Fibroblast of villous mesenchyme (primary cell): Measurements from ENCODE around the gene PEX6. TPM values are rescaled to one million over a fixed set of nuclear protein-coding genes. Genes with fewer than 3 reads are reported as not detected.
"Not testable (repeated sequence)": the region's sequence is repeated elsewhere in the genome, so short reads cannot be mapped to it uniquely, and the experiment has no call there.

ENCODE experiments used
- DNase-seq: peaks from one replicate; pipeline ENCODE4 v3.0.0-alpha.2; 2010; ENCODE audit warnings: low read depth
- H3K4me3 ChIP-seq: 2 replicates; pipeline ENCODE4 v1.5.1; 2011; ENCODE audit warnings: low read depth, mild to moderate bottlenecking, low read length
- total RNA-seq: library from RNA; depleted of rRNA; stranded (reverse); fragments of >200 nt; gene quantifications from 2 replicates; pipeline ENCODE4 v1.2.3, GENCODE V29; 2012
- TF ChIP-seq, protein P1 (sequence below): IDR thresholded peaks from 2 replicates; pipeline ENCODE4 v1.5.1; 2012; ENCODE audit warnings: low read depth, mild to moderate bottlenecking, low read length; ENCODE audit not compliant: insufficient read depth

PEX6 gene
- total RNA-seq, 1 donor, result 41.0 TPM

DNA sequence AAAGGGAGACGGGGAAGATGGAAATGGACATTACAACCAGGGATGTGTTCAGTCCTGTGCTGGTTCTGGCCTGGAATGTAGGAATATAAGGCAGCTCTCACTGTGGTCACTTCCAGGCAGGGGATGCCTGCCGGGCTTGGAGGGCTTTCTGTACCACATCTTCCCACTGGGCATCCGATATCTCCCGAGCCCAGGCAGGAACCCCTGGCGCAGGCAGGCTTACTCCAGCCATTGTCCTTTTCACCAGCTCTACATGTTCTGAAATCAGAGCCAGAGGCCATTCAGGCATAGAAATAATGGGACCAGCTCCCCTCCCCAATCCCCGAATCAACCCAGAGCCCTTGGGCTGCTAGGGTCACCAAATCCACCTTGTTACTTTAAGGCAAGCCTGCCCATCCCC is 33.4 kb upstream of the PEX6 start:
- TF ChIP-seq, protein P1, sequence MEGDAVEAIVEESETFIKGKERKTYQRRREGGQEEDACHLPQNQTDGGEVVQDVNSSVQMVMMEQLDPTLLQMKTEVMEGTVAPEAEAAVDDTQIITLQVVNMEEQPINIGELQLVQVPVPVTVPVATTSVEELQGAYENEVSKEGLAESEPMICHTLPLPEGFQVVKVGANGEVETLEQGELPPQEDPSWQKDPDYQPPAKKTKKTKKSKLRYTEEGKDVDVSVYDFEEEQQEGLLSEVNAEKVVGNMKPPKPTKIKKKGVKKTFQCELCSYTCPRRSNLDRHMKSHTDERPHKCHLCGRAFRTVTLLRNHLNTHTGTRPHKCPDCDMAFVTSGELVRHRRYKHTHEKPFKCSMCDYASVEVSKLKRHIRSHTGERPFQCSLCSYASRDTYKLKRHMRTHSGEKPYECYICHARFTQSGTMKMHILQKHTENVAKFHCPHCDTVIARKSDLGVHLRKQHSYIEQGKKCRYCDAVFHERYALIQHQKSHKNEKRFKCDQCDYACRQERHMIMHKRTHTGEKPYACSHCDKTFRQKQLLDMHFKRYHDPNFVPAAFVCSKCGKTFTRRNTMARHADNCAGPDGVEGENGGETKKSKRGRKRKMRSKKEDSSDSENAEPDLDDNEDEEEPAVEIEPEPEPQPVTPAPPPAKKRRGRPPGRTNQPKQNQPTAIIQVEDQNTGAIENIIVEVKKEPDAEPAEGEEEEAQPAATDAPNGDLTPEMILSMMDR, result no peak
- H3K4me3 ChIP-seq, result no peak overlapping the region
- no peak for DNase-seq

DNA sequence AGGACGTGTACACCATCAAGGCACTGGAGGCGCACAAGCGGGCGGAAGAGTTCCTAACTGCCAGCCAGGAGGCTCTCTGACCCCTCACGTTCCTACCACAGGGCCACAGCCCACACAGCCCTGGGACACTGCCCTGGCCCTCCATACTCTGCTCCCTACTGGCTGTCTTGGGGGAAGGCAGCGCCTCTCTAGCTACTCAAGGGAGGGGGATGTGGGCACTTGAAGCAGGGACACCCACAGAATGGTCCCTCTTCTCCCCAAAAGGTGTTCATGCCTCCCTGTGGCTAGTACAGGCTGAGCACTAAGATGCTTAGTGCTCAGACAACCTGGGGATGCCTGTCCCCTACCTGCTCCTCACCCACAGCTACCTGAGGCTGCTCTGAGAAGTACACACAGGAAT is 32.2 kb upstream of the PEX6 start:
- TF ChIP-seq, protein P1, result no peak
- H3K4me3 ChIP-seq, result no peak overlapping the region
- no peak for DNase-seq

DNA sequence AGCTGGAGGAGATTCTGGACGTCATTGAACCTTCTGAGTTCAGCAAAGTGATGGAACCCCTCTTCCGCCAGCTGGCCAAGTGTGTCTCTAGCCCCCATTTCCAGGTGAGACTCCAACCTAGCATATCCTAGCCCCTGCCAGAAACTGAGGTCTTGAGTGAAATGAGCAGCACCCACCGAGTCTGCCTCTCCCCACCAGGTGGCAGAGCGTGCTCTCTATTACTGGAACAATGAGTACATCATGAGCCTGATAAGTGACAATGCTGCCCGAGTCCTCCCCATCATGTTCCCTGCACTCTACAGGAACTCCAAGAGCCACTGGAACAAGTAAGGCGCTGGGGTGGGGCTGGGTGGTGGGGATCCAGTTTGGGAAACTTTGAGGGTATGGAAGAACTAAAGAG is 30.1 kb upstream of the PEX6 start:
- TF ChIP-seq, protein P1, result peak; percentile 49
- no peak overlapping the region for H3K4me3 ChIP-seq
- peak; percentile 24 for DNase-seq

DNA sequence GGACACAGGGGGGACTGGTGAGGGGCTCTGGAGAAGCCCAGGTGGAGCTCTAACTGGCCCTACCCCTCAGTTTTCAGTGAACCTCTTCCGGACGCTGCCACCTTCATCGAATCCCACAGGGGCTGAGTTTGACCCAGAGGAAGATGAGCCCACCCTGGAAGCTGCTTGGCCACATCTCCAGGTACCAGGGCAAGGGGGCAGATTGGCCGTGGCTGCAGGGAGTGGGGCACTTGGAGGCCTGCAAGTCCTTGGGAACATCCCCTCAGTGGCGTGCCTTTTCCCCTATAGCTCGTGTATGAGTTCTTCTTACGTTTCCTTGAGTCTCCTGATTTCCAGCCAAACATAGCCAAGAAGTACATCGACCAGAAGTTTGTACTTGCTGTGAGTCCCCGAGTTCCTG is 28.1 kb upstream of the PEX6 start:
- no peak overlapping the region for H3K4me3 ChIP-seq
- TF ChIP-seq, protein P1, result no peak
- no peak for DNase-seq

DNA sequence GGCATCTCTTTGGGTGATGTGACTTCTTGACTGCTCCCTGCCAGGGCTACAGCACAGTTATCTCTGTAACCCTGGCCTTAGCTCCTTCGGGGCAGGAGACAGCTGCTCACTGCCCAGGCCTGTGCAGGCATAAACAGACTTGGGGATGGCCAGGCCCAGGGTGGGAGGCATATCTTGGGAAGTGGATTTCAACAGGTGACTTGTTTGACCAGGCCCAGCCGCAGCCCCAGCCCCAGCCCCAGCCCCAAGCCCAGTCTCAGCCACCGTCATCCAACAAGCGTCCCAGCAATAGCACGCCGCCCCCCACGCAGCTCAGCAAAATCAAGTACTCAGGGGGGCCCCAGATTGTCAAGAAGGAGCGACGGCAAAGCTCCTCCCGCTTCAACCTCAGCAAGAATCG is 27.3 kb upstream of the PEX6 start:
- no peak overlapping the region for H3K4me3 ChIP-seq
- TF ChIP-seq, protein P1, result no peak
- DNase-seq, result no peak

DNA sequence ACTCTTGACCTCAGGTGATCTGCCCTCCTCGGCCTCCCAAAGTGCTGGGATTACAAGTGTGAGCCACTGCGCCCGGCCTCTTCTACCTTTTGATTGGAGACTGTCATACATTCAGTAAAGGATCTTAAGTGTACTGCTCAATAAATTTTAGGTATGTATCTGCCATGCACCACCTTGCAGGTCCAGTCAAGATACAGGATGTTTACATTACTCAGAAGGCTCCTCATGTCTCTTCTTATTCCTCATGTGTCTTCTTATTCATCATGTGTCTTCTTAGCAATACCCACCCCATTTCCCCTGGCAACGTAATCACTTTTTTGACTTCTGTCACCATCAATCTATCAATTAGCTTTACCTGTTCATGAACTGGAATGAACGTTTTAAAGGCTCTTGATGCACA is 26.9 kb upstream of the PEX6 start:
- H3K4me3 ChIP-seq, result no peak overlapping the region
- TF ChIP-seq, protein P1, result no peak
- DNase-seq, result no peak

DNA sequence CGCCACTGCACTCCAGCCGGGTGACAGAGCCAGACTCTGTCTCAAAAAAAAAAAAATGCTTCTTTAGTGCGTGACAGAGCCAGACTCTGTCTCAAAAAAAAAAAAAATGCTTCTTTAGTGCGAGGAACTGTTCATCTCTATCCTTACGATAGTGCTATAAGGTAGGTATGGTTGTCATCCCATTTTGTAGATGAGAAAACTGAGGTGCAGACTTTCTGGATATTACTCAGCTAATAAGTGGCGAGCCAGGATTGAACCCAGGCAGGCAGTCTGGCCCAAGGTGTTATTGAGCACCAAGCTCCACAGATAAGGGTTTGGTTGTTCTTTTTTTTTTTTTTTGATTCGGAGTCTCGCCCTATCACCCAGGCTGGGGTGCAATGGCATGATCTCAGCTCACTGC is 22.9 kb upstream of the PEX6 start:
- DNase-seq, result no peak
- no peak overlapping the region for H3K4me3 ChIP-seq
- TF ChIP-seq, protein P1, result no peak

DNA sequence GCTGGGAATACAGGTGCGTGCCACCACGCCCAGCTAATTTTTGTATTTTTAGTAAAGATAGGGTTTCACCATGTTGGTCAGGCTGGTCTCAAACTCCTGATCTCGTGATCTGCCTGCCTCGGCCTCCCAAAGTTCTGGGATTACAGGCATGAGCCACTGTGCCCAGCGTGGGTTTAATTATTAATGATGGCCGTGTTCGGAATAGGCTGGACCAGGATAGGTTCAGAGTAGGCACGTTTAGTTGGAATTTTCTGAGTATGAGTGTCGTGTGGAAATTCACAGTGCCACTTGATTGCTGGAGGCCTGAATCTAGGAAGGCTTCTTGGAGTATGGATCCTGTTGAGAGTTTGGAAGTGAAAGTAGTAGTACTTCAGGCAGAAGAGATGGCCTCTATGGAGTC is 19.2 kb upstream of the PEX6 start:
- not testable (repeated sequence) for DNase-seq, H3K4me3 ChIP-seq
